ENCODE measurements around the gene COX8A.
A peak's percentile ranks its signal among the peaks of the same experiment; 100 is the strongest.

The COX8A gene

DNA sequence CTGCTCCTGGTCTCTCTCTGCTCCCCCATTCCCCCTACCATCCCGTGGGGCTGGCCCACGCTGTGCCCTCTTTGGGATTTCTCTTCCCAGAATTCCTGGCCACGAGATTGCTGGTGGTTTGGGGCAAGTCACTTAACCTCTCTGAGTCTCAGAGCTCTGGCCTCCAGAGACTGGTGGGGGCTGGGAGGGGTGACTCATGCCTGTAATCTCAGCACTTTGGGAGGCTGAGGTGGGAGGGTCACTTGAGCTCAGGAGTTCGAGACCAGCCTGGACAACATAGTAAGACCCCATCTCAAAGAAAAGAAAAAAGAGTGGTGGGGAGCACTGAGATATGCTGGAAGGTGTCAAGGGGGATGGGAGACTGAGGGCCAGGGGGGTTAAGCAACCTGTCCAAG, 30.2 kb downstream of the COX8A start:
- DNase-seq = no peak

DNA sequence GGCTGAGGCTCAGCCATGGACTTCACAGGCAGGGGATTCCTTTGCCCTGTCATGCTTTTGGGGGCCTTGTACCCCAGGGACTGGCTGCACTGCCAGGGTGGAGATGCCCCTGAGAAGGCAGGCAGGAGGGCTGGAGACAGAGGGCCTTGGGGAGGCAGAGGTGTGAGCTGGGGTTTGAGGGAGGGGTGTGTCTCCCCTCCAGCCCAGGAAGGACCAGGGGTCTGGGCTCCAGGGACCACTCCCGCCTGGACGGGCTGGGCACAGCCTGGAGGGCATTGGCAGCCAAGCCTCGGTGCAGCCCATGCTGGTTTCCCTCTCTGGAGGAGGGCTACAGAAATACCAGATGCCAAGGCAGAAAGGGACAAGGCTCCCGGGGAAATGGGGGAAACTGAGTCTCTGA, 31.3 kb downstream of the COX8A start:
- DNase-seq = no peak

- no peak for DNase-seq
These were observed 32.0 kb downstream of the COX8A start for GRCh38 chr11:64006398-64006797.

- DNase-seq = no peak
These were observed 32.8 kb downstream of the COX8A start for GRCh38 chr11:64007160-64007628.

GRCh38 chr11:64007629-64008282, 33.3 kb downstream of the COX8A start:
- peak in 1 of 2 donors; percentile 15 for DNase-seq

- no peak for DNase-seq
These were observed 34.0 kb downstream of the COX8A start for GRCh38 chr11:64008283-64008913.

DNA sequence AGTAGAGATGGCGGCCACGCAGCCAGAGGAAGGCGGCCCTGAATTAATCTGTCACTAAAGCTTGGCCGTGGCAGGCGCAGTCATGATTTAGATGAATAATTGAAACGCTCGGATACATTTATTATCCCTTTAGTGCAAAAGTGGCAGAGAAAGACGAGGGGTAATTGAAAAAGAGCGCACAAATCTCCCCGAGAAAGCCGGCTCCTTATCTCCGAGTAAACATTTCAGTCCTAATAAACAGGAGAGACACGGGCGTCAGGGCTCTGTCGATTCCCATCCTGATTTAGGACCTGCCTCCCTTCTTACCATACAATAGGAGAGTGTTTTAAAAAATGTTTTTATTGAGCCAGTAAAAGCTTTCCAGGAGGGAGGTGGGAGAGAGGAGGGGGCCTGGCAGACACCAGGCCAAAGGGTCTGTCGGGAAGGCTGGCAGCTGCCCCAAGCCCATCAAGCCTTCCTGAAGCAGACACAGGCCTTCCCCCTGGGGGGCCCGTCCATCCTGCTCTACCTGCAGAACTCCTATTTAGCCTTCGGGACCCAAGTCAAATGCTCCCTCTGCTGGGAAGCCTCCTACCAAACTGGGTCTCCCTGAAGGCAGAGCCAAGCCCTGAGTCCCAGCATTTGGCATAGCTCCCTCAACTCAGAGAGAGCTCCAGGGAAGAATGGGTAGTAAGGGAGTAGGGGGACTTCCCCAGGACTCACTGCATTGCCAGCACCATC, 34.7 kb downstream of the COX8A start:
- no peak for DNase-seq

GRCh38 chr11:64009710-64010109, 35.3 kb downstream of the COX8A start:
- no peak for DNase-seq

DNA sequence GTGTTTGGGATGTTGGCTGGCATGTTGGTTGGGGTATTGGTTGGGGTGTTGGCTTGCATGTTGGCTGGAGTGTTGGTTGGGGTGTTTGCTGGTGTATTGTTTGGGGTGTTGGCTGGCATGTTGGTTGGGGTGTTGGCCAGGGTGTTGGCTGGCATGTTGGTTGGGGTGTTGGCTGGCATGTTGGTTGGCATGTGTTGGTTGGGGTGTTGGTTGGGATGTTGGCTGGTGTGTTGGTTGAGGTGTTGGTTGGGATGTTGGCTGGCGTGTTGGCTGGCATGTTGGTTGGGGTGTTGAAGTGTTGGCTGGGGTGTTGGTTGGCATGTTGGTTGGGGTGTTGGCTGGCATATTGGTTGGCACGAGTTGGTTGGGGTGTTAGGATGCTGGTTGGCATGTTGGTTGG, 36.4 kb downstream of the COX8A start:
- no peak for DNase-seq

GRCh38 chr11:64011371-64011770, 37.0 kb downstream of the COX8A start:
- DNase-seq = no peak

DNA sequence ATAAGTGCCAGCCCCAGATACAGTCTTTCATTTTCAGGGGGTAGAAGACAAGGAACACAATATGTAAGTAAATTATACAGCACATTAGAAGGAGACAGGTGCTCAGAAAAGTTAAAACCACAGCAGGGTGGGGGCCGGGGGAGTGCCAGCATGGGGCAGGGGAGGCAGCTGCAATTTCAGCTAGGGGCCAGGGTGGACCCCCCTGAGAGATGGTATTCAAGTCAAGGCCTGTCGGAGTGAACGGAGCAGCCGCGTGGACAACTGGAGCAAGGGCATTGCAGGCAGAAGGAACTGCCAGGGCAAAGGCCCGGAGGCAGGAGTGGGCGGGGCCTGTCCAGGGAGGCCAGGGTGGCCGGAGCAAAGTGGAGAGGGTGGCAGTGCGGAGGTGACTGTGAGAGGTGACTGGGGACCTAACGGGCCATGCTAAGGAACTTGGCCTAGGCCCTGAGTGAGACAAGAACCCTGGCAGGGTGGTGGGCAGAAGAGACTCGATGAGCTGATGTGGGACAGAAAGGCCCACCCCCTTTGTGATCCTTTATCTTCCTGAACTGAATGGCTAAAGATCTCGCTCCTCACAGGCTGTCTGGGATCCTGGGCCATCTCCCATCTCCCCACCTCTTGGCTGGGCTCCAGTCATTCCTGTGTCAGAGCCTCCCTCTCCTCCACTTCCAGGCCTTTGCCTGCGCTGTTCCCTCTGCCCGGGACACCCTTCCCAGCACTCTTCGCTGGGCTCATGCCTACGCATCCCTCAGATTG, 38.9 kb downstream of the COX8A start:
- DNase-seq = no peak

DNA sequence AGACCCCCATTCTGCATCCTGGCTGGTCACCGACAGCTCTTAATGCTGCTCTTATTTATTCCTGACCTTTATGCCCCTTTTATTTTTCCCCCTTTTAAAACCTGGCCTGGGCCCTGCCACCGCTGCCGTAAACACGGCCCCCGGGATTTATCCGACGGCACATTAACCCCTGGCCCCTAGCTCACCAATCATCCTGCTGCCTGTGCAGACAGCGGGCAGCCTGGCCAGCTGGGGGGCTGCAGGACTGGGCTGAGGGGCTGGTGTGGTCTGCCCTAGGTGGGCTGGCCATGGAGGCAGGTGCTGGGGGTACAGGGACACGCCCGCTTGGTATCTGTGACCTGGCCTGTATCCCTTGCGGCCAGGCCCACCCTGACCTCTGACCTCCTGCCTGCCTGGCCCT, 39.9 kb downstream of the COX8A start:
- DNase-seq = no peak

DNA sequence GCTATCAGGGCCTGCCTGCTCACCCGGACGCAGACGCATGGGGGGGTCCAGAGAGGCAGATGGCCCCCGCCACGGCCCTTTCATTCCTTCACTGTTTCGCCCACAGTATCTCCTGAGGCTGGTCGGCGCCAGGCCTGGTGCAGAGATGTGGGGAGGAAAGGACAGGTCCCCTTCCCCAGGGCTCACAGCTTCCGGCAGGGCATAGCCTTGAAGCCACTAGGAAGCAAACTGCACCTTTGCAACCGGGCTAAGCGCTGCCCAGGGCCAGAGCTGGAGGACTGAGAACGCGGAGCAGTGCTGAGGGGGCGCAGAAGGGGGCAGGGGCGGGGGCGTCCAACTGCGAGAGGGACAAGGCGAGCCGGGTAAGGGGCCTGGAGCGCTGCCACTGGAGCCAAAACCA, 41.1 kb downstream of the COX8A start:
- no peak for DNase-seq

DNA sequence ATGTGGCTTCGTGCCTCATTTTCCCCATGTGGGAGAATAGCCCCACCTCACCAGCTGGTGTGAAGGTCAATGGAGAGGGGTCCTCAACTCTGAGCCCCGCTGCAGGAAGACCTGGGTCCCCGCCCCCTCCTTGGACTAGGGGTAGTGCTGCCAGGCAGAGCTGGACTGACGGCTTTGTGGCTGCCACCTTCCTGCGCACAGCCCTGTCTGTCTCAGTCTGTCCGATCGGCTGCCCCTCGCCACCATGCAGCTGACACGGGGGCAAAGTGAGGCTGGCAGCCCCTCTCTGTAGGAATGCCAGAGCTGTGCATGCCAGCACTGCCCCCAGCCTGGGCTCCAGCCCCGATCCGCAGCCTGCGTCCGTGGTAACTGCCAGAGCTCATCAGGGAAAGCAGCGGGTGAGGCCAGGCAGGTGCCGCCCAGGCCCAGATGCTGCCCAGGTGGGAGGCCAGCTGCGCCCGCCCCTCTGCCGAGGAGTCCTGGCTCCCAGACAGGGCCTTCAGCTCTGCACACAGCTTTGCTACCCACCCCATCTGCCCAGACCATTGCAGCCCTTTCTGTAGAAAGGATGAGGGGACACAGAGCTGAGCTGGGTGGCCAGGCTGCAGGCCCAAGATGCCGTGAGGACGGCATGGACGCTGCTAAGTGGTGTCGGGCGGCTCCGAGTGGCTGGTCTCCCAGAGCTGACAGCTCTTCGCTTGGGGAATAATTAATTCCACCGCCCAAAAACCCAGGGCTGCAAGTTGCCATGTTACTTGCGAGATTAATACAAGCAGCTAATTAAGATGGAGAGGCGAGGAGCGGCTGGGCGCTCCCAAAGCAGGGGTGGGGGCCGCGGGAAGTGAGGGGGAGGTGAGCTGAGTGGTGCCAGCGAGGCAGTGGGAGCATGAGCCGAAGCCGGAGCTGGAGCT, 41.8 kb downstream of the COX8A start:
- DNase-seq = no peak

DNA sequence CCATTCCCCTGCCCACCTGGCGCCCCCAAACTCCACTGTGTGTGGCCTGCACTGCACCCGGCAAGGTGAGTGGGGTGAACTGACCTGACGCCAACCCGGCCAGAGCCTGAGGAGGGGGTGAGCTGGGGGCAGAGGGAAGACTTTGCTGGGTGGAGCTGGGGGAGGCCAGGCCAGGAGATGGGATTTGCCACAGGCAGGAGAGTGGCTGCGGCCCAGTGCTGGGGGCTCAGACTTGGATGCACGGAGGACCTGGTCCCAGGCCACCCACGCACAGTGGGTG, 43.5 kb downstream of the COX8A start:
- no peak for DNase-seq

GRCh38 chr11:64018310-64018709, 43.9 kb downstream of the COX8A start:
- DNase-seq = no peak

DNA sequence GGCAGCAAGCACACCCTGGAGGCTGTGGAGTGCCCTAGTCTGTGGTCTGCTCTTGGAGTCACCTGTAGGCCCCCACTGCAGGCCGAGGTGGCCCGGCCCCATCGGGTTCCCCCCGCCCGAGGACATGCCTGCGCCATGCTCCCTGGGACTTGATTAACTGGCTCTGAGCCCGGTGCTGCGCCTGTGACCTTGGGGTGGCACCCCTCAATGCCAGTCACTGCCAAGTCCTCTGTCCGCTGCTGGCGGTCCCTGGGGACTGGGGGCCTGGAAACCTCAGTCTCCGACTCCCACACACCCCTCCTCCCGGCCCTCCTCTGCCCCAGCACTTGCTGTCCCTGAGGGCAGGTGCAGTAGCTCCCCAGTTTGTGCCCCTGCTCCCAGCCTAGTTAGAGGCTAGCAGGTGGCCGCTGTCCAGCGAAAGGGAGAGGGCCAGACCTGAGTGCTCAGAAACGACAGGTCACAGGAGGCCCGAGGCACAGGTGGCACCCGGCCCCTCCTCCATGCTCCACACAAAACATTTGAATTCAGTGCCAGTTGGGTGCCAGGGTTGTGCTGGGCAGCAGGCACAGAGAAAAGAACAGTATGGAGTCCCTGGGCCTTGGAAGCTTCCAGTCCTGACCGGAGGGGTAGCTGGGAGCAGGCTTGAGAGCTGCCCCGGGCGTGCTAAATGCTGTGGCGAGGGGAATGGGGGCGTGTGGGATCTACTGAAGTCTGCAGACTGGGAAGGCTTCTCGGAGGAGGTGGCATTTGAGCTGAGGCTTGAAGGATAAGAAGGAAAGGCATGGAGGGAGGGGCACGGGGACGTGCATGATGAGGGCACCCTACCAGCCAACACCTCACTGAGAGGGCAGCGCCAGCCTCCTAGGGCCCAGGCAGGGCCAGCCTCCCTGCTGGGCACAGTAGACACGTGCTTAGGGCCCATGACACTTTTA, 45.0 kb downstream of the COX8A start:
- DNase-seq = no peak

GRCh38 chr11:64020976-64021756, 46.7 kb downstream of the COX8A start:
- no peak for DNase-seq

DNA sequence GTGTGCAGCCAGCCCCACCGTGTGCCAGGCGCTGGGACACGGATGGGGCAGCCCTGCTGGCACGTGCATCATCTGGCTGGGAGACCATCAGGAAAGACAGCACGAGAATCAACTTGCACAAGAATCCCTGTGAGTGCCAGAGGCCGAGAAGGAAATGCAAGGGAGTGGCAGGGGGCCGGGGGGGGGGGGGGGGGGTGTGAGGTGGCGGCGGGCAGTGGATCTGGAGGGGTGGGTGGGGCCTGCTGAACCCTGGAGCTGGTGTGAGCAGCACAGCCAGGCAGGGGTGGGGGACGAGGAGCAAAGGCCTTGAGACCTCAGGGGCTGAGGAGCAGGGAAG, 47.3 kb downstream of the COX8A start:
- no peak for DNase-seq

GRCh38 chr11:64022125-64022784, 47.8 kb downstream of the COX8A start:
- no peak for DNase-seq

Measured in CD4-positive, alpha-beta T cell treated with Interferon alpha-2 for 1 hour (primary cell).